Measurements from ENCODE around the gene LHFPL2. TPM values are rescaled to one million over a fixed set of nuclear protein-coding genes. Genes with fewer than 3 reads are reported as not detected.

The LHFPL2 gene
- total and polyA plus RNA-seq, 4 experiments from 2014 or later, result 0.25 to 2.7 (median 1.6) TPM

DNA sequence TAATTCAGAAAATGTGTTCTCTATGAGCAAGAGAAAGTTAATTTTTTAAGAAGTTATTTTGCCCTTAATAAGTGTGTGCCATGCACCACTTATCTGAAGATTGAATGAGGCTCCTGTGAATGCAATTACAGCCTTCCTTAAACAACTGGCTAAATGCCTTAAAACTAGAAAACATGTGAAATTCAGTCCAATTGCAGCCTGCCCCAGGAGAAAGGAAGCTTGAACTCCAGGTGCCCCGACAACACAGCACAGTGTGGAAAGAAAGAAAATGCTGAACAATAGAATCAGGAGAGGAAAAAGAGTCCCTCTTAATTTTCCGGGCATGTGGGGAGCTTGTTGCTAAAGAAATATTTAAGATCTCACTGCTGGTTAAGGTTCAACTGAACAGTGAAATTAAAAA is 8.8 kb downstream of the LHFPL2 start:
- ChIA-PET POLR2A (ENCODE audit: partially characterized antibody) (no interaction called here), CTCF (ENCODE audit: partially characterized antibody) (no interaction called here)
- Mint-ChIP-seq H3K36me3 (no peaks in the 10 kb centered on the region), H3K4me1 (no peaks in the 10 kb centered on the region), H3K9me3 (peaks cover 0 to 3% (median 0%) of the 10 kb centered on the region in 8 donors), H3K27ac (no peak overlapping the region), H3K4me3 (no peak overlapping the region), H3K27me3 (peaks cover 14 to 26% of the 10 kb centered on the region in 2 donors)
- Histone ChIP-seq H3K4me1 (ENCODE audit: insufficient read depth, low read length) (no peaks in the 10 kb centered on the region), H3K4me3 (ENCODE audit: low read length in 2 of 2) (no peak overlapping the region), H3K27me3 (ENCODE audit: insufficient read depth, low read length) (no peaks in the 10 kb centered on the region), H3K36me3 (ENCODE audit: insufficient read depth, low read length) (no peaks in the 10 kb centered on the region), H3K9me3 (ENCODE audit: control insufficient read depth in 1 of 2, low read length in 2 of 2) (no peaks in the 10 kb centered on the region), H3K27ac (ENCODE audit: low read depth, low read length) (no peak overlapping the region)
- no peak for DNase-seq
- intact Hi-C loops (cut with micrococcal nuclease), result no loop called here

DNA sequence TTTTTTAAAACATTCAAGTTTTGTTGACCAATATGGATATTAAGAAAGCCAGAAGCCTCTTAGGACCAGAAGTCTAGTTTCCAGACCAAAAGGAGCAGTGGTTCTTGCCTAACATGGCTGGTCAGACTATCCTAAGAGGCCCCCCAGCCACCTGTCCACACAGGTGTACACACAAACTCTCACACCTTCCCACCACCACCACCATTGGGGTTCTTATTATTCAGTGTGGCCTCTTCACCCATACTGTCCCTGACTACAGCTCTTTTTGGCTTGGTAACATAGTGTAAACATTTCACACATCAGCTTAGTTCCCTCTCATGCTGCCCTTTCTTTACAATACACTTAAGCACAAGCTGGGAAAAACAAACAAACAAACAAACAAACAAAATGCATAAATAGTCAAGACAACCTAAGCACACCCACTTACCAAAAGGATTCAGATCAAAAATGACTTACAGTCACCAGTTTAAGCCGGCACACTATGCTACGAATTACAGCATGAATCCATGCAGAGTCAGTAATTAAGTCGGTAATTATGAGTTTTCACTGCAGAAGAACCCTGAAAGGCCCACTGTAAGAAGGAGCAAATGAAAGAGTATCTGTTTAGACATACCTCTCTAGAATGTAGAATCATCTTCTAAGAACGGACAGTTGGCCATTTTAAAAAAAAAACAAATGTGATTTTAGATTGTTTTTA is 9.5 kb downstream of the LHFPL2 start:
- Mint-ChIP-seq H3K4me3 (no peak overlapping the region), H3K4me1 (no peaks in the 10 kb centered on the region), H3K27ac (no peak overlapping the region), H3K9me3 (peaks cover 0 to under 1% (median 0%) of the 10 kb centered on the region in 8 donors), H3K36me3 (no peaks in the 10 kb centered on the region), H3K27me3 (peaks cover 7 to 24% of the 10 kb centered on the region in 2 donors)
- Histone ChIP-seq H3K27ac (ENCODE audit: low read depth, low read length) (no peak overlapping the region), H3K4me3 (ENCODE audit: low read length in 2 of 2) (no peak overlapping the region), H3K4me1 (ENCODE audit: insufficient read depth, low read length) (no peaks in the 10 kb centered on the region), H3K9me3 (ENCODE audit: control insufficient read depth in 1 of 2, low read length in 2 of 2) (no peaks in the 10 kb centered on the region), H3K27me3 (ENCODE audit: insufficient read depth, low read length) (no peaks in the 10 kb centered on the region), H3K36me3 (ENCODE audit: insufficient read depth, low read length) (no peaks in the 10 kb centered on the region)
- POLR2A ChIA-PET (ENCODE audit: partially characterized antibody), result no interaction called here
- intact Hi-C loops (cut with micrococcal nuclease), result no loop called here
- no peak for DNase-seq
- CTCF ChIA-PET (ENCODE audit: partially characterized antibody), result no interaction called here

DNA sequence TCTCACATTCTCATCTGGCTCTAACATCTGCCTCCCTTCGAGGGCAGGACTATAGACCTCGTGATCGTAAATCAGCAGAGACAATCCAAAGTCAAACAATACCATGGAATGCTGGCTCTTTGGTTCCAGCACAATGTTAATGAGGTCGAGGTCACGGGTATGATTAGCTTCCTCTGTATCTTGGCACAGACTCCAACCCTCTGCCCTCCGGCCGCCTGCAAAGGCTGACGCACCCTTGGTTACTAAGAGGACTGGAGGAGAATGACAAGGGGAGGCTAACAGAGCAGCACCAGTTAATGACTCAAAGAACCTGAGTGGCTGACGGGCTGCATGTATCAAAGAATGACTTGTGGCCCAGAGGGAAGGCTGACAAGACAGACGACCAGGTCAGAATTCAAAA is 10.1 kb downstream of the LHFPL2 start:
- Mint-ChIP-seq H3K4me3 (no peak overlapping the region), H3K36me3 (no peaks in the 10 kb centered on the region), H3K4me1 (no peaks in the 10 kb centered on the region), H3K27me3 (peaks cover 5 to 23% of the 10 kb centered on the region in 2 donors), H3K27ac (no peak overlapping the region), H3K9me3 (no peaks in the 10 kb centered on the region)
- Histone ChIP-seq H3K4me1 (ENCODE audit: insufficient read depth, low read length) (no peaks in the 10 kb centered on the region), H3K27ac (ENCODE audit: low read depth, low read length) (no peak overlapping the region), H3K36me3 (ENCODE audit: insufficient read depth, low read length) (no peaks in the 10 kb centered on the region), H3K4me3 (ENCODE audit: low read length in 2 of 2) (no peak overlapping the region), H3K9me3 (ENCODE audit: control insufficient read depth in 1 of 2, low read length in 2 of 2) (no peaks in the 10 kb centered on the region), H3K27me3 (ENCODE audit: insufficient read depth, low read length) (no peaks in the 10 kb centered on the region)
- intact Hi-C loops (cut with micrococcal nuclease), result no loop called here
- DNase-seq, result no peak
- POLR2A ChIA-PET (ENCODE audit: partially characterized antibody), result no interaction called here
- CTCF ChIA-PET (ENCODE audit: partially characterized antibody), result no interaction called here

DNA sequence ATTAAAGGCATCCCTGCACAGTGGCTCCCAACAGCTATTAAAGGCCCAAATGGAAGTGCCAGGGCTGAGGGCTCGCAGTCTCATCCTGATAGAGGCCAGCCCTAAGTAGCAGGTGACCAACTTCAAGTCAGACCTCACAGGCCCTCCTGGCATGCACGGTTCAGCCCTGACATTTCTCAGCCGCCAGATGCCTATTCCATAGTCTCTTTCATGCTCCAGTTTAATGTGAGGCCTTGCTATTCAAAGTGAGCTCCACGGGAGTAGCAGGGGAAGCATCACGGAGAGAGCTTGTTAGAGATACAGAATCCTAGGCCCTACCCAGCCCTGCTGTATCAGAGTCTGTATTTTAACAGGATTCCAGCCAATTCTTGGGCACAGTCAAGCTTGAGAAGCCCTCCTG is 11.1 kb downstream of the LHFPL2 start:
- Histone ChIP-seq H3K27ac (ENCODE audit: low read depth, low read length) (no peak overlapping the region), H3K36me3 (ENCODE audit: insufficient read depth, low read length) (no peaks in the 10 kb centered on the region), H3K4me1 (ENCODE audit: insufficient read depth, low read length) (no peaks in the 10 kb centered on the region), H3K27me3 (ENCODE audit: insufficient read depth, low read length) (no peaks in the 10 kb centered on the region), H3K4me3 (ENCODE audit: low read length in 2 of 2) (no peak overlapping the region), H3K9me3 (ENCODE audit: control insufficient read depth in 1 of 2, low read length in 2 of 2) (no peaks in the 10 kb centered on the region)
- Mint-ChIP-seq H3K27ac (no peak overlapping the region), H3K27me3 (peaks cover under 1 to 18% of the 10 kb centered on the region in 2 donors), H3K9me3 (no peaks in the 10 kb centered on the region), H3K4me1 (no peaks in the 10 kb centered on the region), H3K4me3 (no peak overlapping the region), H3K36me3 (no peaks in the 10 kb centered on the region)
- no peak for DNase-seq
- ChIA-PET CTCF (ENCODE audit: partially characterized antibody) (no interaction called here), POLR2A (ENCODE audit: partially characterized antibody) (no interaction called here)
- intact Hi-C loops (cut with micrococcal nuclease), result no loop called here

DNA sequence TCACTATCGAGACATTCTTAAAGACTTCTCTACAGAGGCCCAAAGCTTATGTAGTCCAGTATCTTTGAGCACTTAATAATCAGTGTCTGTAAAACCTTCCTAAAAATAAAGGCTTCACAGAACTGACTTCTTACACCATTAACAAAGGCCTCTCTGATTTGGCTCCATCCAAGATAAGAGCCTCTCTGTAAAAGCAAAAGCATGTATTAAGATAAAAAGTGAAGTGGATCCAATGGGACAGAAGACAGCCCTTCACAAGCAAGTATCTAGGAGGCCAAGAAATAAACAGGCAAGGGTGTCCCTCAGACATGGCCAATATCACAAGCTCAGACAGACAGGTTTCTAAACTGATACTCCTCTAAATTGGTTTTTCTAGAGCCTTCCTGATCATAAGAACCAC is 11.9 kb downstream of the LHFPL2 start:
- H3K27me3 Mint-ChIP-seq, result peaks cover 0 to 21% of the 10 kb centered on the region in 2 donors

DNA sequence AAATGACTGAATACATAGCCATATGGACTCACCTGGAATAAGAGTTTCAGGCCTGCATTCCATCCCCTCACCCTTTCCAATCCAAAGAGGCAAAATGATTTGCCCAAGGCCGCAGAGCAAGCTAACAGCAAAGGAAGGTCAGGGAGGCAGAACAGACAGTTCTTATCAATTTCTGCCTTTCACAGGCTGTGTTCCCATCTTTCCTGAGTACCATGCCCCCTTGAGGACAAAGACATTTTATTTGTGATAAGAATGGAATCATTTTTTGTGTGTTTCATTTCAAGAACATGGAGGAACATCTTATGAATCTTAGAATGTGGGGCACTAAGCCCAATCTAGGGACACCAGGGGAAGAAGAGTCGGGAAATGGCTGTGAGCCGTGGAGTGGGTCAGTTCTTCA is 13.9 kb downstream of the LHFPL2 start:
- DNase-seq, result no peak
- H3K27ac Mint-ChIP-seq, result no peak overlapping the region
- Histone ChIP-seq H3K27me3 (ENCODE audit: insufficient read depth, low read length) (no peaks in the 10 kb centered on the region), H3K4me1 (ENCODE audit: insufficient read depth, low read length) (no peaks in the 10 kb centered on the region), H3K27ac (ENCODE audit: low read depth, low read length) (no peak overlapping the region), H3K4me3 (ENCODE audit: low read length in 2 of 2) (no peak overlapping the region), H3K36me3 (ENCODE audit: insufficient read depth, low read length) (no peaks in the 10 kb centered on the region), H3K9me3 (ENCODE audit: control insufficient read depth in 1 of 2, low read length in 2 of 2) (no peaks in the 10 kb centered on the region)
- POLR2A ChIA-PET (ENCODE audit: partially characterized antibody), result no interaction called here
- no peaks in the 10 kb centered on the region for H3K9me3 Mint-ChIP-seq
- CTCF ChIA-PET (ENCODE audit: partially characterized antibody), result no interaction called here
- no peak overlapping the region for H3K4me3 Mint-ChIP-seq
- H3K36me3 Mint-ChIP-seq, result no peaks in the 10 kb centered on the region
- peaks cover 0 to 21% of the 10 kb centered on the region in 2 donors for H3K27me3 Mint-ChIP-seq
- intact Hi-C loops (cut with micrococcal nuclease), result no loop called here
- H3K4me1 Mint-ChIP-seq, result no peaks in the 10 kb centered on the region

More for the DNA sequence above, 11.9 kb downstream of the LHFPL2 start:
- H3K9me3 ChIP-seq (ENCODE audit: control insufficient read depth in 1 of 2, low read length in 2 of 2), result no peaks in the 10 kb centered on the region
- ChIA-PET CTCF (ENCODE audit: partially characterized antibody) (no interaction called here), POLR2A (ENCODE audit: partially characterized antibody) (interaction anchor here (0.7 kb wide), 1 partner anchor 13 kb away, joined by 3 read pairs; no protein-coding TSS in a partner anchor)
- H3K4me3 ChIP-seq (ENCODE audit: low read length in 2 of 2), result no peak overlapping the region
- Mint-ChIP-seq H3K36me3 (no peaks in the 10 kb centered on the region), H3K27ac (no peak overlapping the region), H3K4me1 (no peaks in the 10 kb centered on the region), H3K4me3 (no peak overlapping the region), H3K9me3 (no peaks in the 10 kb centered on the region)
- no peak overlapping the region for H3K27ac ChIP-seq (ENCODE audit: low read depth, low read length)
- H3K27me3 ChIP-seq (ENCODE audit: insufficient read depth, low read length), result no peaks in the 10 kb centered on the region
- H3K36me3 ChIP-seq (ENCODE audit: insufficient read depth, low read length), result no peaks in the 10 kb centered on the region
- no peaks in the 10 kb centered on the region for H3K4me1 ChIP-seq (ENCODE audit: insufficient read depth, low read length)
- no peak for DNase-seq
- intact Hi-C loops (cut with micrococcal nuclease), result no loop called here

DNA sequence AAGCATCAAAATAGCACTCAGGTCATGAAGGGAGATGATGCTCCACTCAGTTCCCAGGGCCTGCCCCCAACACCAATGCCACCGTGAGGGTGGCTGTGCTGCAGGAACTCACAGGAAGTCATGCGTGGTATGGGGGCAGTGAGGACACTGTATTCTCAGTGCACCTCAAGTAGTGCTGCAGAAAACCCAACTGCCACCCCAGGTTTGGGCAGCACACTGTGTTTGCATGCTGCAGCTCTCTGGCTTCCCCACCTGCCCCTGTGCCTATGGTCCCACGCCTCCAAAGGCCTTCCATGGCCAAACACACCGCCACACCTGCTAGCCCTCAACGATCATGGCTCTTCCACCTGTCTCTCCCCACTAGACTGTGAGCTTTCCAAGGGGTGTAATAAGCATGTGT is 14.3 kb downstream of the LHFPL2 start:
- Histone ChIP-seq H3K4me3 (ENCODE audit: low read length in 2 of 2) (no peak overlapping the region), H3K27me3 (ENCODE audit: insufficient read depth, low read length) (no peaks in the 10 kb centered on the region), H3K9me3 (ENCODE audit: control insufficient read depth in 1 of 2, low read length in 2 of 2) (no peaks in the 10 kb centered on the region), H3K27ac (ENCODE audit: low read depth, low read length) (no peak overlapping the region), H3K4me1 (ENCODE audit: insufficient read depth, low read length) (no peaks in the 10 kb centered on the region), H3K36me3 (ENCODE audit: insufficient read depth, low read length) (no peaks in the 10 kb centered on the region)
- no peak overlapping the region for H3K27ac Mint-ChIP-seq
- H3K36me3 Mint-ChIP-seq, result no peaks in the 10 kb centered on the region
- no peaks in the 10 kb centered on the region for H3K9me3 Mint-ChIP-seq
- POLR2A ChIA-PET (ENCODE audit: partially characterized antibody), result no interaction called here
- H3K4me3 Mint-ChIP-seq, result no peak overlapping the region
- no peaks in the 10 kb centered on the region for H3K4me1 Mint-ChIP-seq
- intact Hi-C loops (cut with micrococcal nuclease), result no loop called here
- CTCF ChIA-PET (ENCODE audit: partially characterized antibody), result no interaction called here
- no peak for DNase-seq
- peaks cover 0 to 20% of the 10 kb centered on the region in 2 donors for H3K27me3 Mint-ChIP-seq

DNA sequence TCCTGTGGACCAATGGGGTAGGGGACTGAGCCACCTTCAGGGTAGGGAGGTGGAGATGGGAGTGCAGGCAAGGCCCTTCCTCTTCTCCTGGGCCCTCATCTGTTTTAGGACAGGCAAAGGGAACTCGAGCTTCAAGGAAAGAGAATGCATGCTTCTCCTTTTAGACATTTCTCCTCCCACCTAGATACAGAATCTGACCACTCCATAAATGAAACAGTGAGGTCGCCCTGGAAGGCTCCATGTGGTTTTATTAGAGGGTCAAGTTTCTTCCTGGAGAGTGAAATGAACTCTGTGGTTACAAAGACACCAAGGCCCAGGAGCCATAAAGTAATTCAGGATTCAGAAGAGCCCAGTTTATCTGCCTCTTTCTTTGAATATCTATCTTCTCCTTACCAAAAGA is 14.9 kb downstream of the LHFPL2 start:
- no peaks in the 10 kb centered on the region for H3K4me1 ChIP-seq (ENCODE audit: insufficient read depth, low read length)
- ChIA-PET CTCF (ENCODE audit: partially characterized antibody) (no interaction called here), POLR2A (ENCODE audit: partially characterized antibody) (no interaction called here)
- intact Hi-C loops (cut with micrococcal nuclease), result no loop called here
- H3K36me3 ChIP-seq (ENCODE audit: insufficient read depth, low read length), result no peaks in the 10 kb centered on the region
- DNase-seq, result no peak
- no peak overlapping the region for H3K27ac ChIP-seq (ENCODE audit: low read depth, low read length)
- no peak overlapping the region for H3K27ac Mint-ChIP-seq
- no peaks in the 10 kb centered on the region for H3K36me3 Mint-ChIP-seq
- no peaks in the 10 kb centered on the region for H3K27me3 ChIP-seq (ENCODE audit: insufficient read depth, low read length)
- no peaks in the 10 kb centered on the region for H3K9me3 Mint-ChIP-seq
- no peak overlapping the region for H3K4me3 ChIP-seq (ENCODE audit: low read length in 2 of 2)
- no peaks in the 10 kb centered on the region for H3K9me3 ChIP-seq (ENCODE audit: control insufficient read depth in 1 of 2, low read length in 2 of 2)
- no peak overlapping the region for H3K4me3 Mint-ChIP-seq
- peaks cover 0 to 18% of the 10 kb centered on the region in 2 donors for H3K27me3 Mint-ChIP-seq
- no peaks in the 10 kb centered on the region for H3K4me1 Mint-ChIP-seq

Measured in CD4-positive, alpha-beta memory T cell (primary cell).